Hematopoietic multipotent progenitor cell (in vitro differentiated cells): ENCODE results near the gene KRTAP6-2. TPM values are rescaled to one million over a fixed set of nuclear protein-coding genes. Genes with fewer than 3 reads are reported as not detected.

Source experiments
- DNase-seq, 3 donors: peaks; one replicate each; pipeline ENCODE4 v3.0.0-alpha.2; 2011 to 2015; ENCODE audit warnings: low read depth in 2 of 3, low spot score in 2 of 3
- total RNA-seq: library from RNA; depleted of rRNA; stranded (reverse); fragments of >200 nt; gene quantifications from one replicate; pipeline ENCODE4 v1.2.3, GENCODE V29; 2012

KRTAP6-2 gene, protein sequence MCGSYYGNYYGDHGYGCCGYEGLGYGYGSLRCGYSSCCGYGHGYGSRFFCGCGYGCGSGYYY
- total RNA-seq: not detected

DNA sequence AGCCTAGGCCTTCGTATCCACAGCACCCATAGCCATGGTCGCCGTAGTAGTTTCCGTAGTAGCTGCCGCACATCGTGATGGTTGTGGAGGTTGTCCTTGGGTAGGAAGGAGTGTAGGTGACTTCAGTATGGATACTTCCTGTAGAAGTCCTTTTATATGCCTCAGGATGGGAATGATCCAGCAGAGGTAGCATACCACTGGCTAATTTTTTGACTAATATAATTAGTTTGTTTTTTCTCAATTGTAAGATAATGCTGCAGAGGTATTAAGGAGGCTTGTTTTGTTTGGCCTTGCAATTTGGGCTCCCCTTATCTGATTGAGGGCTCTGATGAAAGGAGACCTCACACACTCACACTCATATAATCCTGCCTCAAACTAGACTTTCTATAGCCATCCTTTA, at the start of gene KRTAP6-2:
Gene KRTAP6-2, minus strand, starts transcription at position 101 of the 400 bp plus-strand sequence. Its CDS starts 28 bp downstream, at position 73.
- no peak for DNase-seq

DNA sequence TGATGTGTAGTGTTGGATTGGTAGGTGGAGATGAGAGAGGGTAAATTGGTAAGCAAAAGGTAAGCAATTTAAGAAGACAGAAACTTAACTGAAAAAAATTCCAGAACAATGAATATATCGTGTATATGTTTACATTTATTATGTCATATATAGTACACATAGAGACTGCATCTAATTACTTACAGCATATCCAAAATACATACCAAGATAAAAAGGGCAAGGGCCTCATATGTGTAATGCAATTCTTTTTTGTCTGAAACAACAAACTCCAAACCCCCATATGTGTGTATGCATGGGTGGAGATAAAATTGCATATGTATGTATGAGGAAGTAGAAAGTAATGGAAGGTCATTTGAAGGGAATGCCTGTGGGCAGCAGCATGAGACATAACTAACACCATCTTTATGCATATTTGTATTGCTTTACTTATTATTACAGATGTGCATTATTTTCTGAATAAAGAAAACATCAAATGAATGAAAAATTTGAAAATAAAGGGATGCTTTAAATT, 48.3 kb upstream of the KRTAP6-2 start:
- no peak for DNase-seq

DNA sequence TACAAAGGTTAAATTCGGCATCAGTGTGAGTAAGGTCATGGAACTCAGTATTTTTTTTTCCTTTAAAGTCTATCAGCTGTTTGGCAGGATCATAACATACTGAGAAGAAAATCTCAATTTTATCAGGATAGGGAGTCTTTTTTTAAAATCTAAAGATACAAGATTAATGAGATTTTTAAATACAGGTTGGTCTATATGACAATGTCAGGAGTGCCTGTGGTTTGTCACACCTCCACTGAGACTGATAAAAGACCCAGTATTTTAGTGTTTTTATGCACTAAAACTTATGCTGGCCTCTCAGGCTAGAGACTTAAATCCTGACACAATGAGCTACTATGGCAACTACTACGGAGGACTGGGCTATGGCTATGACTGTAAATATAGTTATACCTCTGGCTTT, 43.9 kb upstream of the KRTAP6-2 start, which contains the start of gene KRTAP20-3:
Gene KRTAP20-3, plus strand, starts transcription at position 301 of the 400 bp plus-strand sequence.
- no peak for DNase-seq

DNA sequence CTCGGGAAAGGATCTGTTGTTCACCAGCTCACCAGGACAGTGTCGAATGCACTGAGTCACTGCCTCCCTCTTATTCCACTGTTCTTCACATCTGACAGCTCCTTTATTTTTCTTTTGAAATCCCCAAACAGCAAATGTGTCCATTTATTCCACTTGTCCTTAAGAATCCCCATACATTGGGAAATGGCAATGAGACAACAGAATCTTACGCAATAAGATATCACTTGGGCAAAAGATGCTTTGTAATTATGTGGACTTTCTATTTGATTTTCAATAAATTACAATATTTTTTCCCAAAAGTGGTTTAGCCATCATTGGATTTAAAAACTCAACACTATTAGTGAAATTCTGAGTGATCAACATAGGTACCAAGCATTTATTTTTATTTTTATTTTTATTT, 40.0 kb upstream of the KRTAP6-2 start:
- DNase-seq: no peak

DNA sequence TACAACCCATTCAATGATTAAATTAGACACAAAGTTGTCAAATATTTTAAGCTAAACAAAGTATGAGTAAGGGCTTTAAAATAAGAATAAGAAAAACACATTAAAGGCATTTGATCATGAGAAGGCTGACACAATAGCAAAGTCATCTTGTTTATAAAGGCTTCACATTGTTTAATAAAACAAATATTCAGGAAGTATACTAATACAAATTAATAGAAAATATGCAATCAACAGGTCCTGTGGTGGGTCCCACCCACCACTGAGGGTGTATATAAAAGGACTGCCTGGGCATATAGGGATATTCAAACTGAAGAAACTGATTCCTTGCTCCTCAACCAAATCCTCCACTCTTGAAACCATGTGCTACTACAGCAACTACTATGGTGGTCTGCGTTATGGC, 36.2 kb upstream of the KRTAP6-2 start, which contains the start of gene KRTAP20-2:
Gene KRTAP20-2, plus strand, starts transcription at position 301 of the 400 bp plus-strand sequence. Its CDS starts 58 bp downstream, at position 359.
- DNase-seq: no peak

DNA sequence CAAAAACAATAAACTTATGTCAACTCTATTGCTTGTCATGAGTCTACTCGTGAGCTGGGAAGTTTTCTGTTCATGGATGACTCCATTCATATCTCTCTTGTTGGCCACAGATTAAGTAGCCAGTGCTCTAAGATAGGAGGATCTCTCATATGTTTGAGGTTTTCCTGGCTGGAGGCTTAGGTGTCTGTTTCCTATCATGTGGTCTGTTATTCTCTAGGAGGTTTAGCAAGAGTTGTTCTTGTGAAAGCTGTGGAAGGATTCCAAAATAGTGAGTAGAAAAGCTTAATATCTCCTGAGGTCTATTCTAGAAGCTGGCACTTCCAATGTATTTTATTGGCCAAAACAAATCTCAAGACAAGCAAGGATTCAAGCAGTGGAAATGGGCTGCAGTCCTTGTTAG, 30.5 kb upstream of the KRTAP6-2 start:
- no peak for DNase-seq

DNA sequence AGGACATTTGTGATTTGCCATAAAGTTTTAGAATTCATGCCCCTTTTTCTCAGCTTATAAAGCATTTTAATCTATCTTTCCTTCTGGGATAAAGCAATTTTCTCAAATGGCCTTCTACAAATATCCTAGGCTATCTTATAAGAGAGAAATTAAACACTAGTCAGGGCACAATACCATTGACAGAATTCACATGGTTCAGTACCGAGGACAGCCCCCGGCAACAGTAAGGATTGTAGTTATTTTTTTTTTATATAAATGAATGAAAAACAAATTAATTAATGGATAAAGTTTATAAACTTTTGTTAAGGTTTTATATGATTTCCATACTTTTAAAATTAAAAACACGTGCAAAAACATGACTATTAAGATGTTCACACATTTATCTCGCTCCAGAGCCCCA, 29.4 kb upstream of the KRTAP6-2 start:
- no peak for DNase-seq

DNA sequence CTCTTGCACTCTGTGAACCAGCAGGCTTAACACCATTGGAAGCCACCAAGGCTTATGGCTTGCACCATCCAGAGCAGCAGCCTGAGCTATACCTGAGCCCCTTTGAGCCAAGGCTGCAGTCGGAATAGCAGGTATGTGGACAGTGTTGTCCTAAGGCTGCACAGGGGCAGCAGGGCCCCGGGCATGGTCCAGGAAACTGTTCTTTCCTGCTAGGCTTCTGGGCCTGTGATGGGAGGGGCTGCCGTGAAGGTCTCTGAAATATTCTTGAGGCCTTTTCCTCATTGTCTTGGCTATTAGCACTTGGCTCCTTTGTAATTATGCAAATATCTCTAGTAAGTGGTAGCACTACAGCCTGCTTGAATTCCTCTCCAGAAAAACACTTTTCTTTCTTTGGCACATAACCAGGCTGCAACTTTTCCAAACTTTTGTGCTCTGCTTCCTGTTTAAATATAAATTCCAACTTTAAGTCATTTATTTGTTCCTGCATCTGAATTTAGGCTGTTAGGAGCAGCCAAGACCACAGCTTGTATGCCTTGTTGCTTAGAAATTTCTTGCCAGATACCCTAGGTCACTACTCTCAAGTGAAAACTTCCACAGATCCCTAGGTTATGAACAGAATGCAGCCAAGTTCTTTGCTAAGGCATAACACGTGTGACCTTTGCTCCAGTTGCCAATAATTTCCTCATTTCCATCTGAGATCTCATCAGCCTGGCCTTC, 26.9 kb upstream of the KRTAP6-2 start:
- DNase-seq: no peak

DNA sequence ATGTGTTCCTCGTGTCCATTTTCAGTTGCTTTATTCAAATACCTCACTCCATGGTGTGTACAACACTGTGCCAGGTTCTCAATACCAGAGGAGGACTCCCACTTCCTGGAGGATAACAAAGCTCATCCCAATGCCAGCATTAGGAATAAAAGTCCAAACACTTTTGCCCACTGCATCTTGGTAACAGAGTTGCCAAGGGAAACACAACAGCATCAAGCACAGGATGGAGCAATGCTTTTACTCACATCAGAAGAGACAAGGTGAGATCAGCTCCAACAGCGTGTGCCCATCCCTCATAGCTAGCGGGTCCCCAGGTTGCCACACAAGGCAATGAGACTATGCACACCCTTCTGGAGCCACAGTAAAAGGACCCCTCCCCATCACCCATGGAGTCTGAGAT, 24.7 kb upstream of the KRTAP6-2 start:
- no peak for DNase-seq

DNA sequence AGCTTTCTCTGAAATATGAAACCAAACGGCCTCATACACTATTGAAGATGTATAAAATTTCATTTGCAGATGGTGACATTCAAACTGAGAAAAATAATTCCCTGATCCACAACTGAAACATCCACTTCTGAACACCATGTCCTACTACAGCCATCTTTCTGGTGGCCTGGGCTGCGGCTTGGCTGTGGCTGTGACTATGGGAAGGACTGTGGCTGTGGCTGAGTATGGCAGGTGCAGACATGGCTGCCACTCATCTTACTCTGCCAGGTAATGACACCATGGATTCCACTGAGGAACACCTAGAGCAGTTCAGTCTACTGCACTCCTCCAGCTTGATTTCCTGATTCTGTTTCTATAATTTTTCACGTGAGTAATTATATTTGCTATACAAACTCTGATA, 21.8 kb upstream of the KRTAP6-2 start, which contains the start of gene KRTAP20-4:
Gene KRTAP20-4, plus strand, starts transcription at position 106 of the 400 bp plus-strand sequence.
- no peak for DNase-seq

DNA sequence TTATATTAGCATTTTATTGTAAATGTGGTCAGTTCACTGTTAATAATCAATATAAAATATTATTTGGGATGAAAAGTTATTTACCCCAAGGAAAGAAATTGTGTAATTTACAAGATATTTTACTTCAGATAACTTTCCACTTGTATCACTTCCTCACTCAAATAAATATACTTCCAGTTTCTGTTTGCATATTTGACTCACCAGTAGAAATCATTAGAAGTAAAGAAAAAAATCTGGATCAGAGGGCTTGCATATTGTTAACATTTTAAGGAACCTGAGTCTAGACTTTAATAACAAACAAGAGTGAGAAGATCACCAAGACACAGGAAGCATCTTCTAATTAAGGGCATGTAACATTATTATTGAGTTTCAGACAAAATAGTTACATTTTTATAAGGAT, 21.4 kb upstream of the KRTAP6-2 start:
- no peak for DNase-seq

DNA sequence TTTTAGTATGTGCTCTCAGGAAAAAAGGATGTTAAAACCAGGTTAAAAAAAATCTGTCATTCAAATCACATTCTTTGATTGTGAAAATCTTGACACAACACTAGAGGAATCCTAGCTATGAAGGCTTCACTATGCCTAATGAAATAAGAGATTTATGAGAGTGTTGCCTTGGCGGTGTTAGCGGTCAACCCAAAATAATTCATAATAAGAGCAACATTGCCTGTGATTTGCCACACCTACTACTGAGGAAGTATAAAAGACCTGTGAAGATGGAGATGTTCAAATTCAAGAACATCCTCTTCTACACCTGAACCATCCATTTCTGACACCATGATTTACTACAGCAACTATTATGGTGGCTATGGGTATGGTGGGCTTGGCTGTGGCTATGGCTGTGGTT, 17.4 kb upstream of the KRTAP6-2 start, which contains the start of gene KRTAP20-1:
Gene KRTAP20-1, plus strand, starts transcription at position 301 of the 400 bp plus-strand sequence. Its CDS starts 30 bp downstream, at position 331.
- no peak for DNase-seq

DNA sequence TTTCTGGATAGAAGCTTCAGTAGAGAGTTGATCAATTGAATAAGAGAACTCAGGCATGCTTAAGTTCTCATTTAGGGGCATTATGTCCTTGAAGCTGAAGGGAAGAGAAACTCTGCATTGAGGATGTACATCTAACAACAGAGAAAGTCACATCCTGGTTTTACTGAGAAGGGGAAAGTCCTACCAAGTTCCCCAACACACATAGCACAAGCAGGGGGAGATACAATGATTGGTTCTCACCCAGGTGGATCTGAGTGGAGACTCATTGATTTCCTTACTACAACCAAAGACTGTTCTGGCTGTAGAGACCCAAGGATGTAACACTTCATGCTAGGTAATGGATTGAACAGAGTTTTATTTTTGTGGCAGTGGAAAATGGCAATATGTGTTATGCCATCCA, 16.5 kb upstream of the KRTAP6-2 start:
- no peak for DNase-seq

DNA sequence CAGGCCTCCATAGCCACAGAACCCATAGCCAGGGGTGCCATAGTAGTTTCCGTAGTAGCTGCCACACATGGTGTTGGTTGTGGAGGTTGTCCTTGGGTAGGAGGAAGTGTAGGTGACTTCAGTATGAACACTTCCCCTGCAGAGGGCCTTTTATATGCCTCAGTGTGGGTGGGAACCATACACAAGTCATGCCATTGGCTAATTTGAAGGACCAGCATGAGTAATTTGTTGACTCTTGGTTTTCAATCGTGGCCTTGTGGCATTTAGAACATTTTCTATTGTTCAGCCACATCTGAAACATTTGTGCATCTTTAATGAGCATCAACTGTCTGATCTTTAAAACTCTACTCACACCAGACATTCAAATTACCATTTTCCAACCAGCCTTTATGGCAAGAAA, 15.1 kb upstream of the KRTAP6-2 start, which contains the start of gene KRTAP6-1:
Gene KRTAP6-1, minus strand, starts transcription at position 95 of the 400 bp plus-strand sequence. Its CDS starts 26 bp downstream, at position 69.
- no peak for DNase-seq

DNA sequence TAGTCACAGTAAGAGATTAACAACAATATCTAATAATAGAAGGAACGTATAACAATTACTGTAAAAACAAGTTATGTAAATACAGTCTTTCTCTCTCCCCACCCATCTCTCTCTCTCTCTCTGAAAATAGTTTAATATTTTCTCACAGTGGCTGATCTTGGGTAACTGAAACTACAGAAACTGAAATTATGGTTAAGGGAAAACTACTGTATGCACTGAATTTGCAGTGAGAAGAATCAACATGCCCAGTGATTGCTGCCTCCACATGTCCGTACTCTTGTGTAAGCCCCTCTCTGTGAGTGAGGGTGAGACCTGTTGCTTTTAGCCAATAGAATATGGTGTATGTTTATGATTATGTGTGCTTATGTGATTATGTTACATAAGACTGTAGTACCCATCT, 13.4 kb upstream of the KRTAP6-2 start:
- no peak for DNase-seq

DNA sequence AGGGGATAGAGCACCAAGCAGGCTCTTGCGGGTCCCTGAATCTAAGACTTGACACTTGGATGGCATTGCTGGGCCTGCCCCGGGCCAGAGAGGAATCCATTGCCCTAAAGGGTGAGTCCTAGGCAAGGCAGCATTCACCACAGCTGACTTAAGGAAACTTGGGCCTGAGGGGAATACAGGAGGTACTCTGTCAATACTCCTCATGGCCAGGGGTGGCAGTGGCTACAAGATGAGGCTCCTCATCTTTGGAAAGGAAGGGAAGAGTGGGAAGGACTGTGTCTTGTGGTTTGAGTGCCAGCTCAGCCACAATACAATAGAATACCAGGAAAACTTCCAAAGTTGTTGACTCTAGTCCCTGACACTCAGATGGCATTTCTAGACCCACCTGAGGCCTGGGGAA, 7.3 kb upstream of the KRTAP6-2 start:
- DNase-seq: no peak

DNA sequence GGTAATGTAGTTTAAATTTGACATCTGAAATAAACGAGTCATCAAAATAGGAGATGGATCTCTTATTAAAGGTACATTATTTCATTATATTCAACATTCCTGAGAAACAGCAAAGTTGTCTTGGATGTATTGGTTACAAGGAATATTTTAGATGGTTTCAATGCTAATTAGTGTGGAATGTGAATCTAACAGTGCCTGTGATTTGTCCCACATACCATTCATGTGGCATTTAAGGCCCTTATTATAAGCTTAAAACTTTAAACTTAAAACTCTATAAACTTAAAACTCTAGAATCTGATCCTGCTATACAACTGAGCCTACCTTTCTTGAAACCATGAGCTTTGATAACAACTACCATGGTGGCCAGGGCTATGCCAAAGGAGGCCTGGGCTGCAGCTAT, 2.1 kb upstream of the KRTAP6-2 start, which contains the start of gene KRTAP22-1:
Gene KRTAP22-1, plus strand, starts transcription at position 301 of the 400 bp plus-strand sequence.
- DNase-seq: no peak

DNA sequence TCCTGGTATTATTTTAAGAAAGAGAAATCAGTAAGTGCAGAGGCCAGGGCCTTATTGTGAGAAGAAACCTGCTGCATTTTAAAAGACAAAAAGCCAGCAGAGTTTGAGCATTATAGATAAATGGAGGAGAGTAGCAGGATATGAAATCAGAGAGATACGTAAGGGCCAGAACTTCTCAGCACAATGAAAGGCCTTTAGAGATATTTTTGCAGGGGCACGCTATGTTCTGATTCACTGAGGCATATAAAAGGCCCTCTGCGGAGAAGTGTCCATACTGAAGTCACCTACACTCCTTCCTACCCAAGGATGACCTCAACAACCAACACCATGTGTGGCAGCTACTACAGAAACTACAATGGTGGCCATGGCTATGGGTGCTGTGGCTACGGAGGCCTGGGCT, 6.6 kb downstream of the KRTAP6-2 start, which contains the start of gene KRTAP6-3:
Gene KRTAP6-3, plus strand, starts transcription at position 301 of the 400 bp plus-strand sequence. Its CDS starts 6 bp downstream, at position 307.
- no peak for DNase-seq

DNA sequence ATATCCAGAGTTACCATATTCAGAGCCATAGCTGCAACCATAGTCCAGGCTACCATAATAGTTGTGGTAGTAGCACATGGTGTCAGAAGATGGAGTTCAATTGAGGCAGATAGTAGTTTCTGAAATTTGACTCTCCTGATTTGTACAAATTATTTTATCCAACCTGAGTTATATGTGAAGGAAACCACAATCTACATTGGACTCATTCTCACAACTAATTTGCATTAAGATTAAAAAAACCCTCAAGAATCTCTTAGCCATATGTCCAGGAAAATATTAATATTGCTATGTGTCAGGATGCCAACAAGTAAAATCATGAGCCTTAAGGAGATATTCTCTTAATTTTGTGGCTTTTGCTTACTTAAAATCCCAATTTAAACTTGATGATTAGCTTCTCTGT, 8.4 kb downstream of the KRTAP6-2 start, which contains the start of gene KRTAP22-2:
Gene KRTAP22-2, minus strand, starts transcription at position 101 of the 400 bp plus-strand sequence.
- no peak for DNase-seq

DNA sequence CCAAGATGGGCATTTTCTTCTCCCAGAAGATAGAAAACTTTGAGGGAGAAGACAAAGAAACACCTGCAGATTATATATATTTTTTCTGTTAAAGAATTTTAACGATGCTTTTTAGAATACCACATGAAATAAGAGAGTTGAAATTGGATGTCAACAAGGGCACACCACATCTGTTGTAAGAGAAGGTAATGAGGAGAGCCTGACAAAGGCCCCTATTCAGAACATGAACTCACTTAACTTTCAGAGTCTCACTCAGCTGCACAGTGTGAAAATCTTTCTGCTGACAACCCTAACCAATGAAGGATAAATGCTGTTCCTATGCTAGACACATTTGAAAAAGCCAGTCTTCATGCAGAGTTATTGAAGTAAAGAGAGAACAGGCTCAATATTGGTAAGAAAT, 15.8 kb downstream of the KRTAP6-2 start:
- DNase-seq: no peak

DNA sequence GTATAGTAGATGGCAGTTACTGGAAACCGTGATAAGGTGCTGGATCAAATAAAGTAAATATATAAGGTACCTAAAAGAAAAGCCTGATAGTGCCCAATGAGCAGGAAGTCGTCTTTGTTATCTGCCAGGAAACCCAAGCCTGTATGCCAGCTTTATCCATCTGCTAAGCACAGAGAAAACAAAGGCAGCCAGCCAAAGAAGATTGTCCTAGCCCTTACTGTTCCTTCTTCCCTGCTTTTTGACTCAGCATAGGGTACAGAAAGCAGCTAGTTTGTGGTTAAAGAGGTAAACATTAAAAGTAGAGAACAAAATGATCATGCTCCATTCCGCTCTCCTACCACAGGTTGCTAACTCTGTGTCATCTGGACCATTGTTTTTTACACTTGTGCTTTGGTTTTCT, 18.6 kb downstream of the KRTAP6-2 start:
- DNase-seq: no peak

DNA sequence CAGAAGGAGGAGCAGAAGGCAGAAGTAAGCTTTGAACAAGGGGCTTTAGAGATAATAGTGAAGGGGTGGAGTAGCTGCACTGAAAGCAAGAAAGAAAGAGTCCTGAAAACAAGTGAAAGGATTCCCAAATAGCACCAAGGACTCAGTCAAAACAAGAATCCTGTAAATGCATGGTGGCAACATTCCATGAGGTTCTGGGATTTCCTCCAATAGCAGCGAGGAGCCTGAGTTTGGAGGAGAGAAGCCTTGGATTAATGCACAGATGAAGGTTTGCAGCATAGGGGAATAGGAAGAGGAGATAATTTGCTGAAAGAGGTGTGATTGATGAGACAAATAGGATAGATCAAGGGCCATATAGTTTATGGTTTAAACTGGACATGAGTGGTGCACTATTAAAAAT, 19.4 kb downstream of the KRTAP6-2 start:
- DNase-seq: no peak
